BJ (cell line): ENCODE results near the gene COL9A2. TPM values are rescaled to one million over a fixed set of nuclear protein-coding genes. Genes with fewer than 3 reads are reported as not detected.

Experiments
- CTCF ChIA-PET: fragments of 350-600 bp; formaldehyde crosslinking; extraction: SDS; loops from one replicate; lab custom pipeline; 2021; ENCODE audit warnings: antibody characterized with exemption, inconsistent platforms; lab: Yijun Ruan, JAX
- POLR2A ChIA-PET: fragments of 300-600 bp; sonication (Branson Sonifier 250); formaldehyde crosslinking; extraction: SDS; loops from one replicate; lab custom pipeline; 2021; ENCODE audit warnings: antibody characterized with exemption; lab: Charles Lee
- DNase-seq: peaks from one replicate; pipeline ENCODE4 v3.0.0-alpha.2; 2011; ENCODE audit warnings: low read depth
- H3K27me3 ChIP-seq: 2 replicates; pipeline ENCODE4 v1.6.0; 2011; ENCODE audit warnings: low read length; ENCODE audit not compliant: control insufficient read depth, insufficient read depth
- H3K36me3 ChIP-seq: 2 replicates; pipeline ENCODE4 v1.5.1; 2011; ENCODE audit warnings: low read length; ENCODE audit not compliant: control insufficient read depth, insufficient read depth
- H3K4me3 ChIP-seq: 2 replicates; pipeline ENCODE4 v1.5.1; 2011; ENCODE audit warnings: low read depth, mild to moderate bottlenecking, control low read depth, low read length
- CTCF ChIP-seq: IDR thresholded peaks from 2 replicates; pipeline ENCODE4 v1.5.1; 2011; ENCODE audit warnings: low read depth, mild to moderate bottlenecking, control low read depth, inconsistent platforms, low read length, moderate library complexity; ENCODE audit not compliant: insufficient read depth
- polyA plus RNA-seq: library from polyadenylated mRNA; depleted of rRNA; stranded (reverse); fragments of >200 nt; gene quantifications from 2 replicates; pipeline ENCODE4 v1.2.3, GENCODE V29; 2011

The COL9A2 gene
- polyA plus RNA-seq, 1 experiment, result 0.07 TPM

DNA sequence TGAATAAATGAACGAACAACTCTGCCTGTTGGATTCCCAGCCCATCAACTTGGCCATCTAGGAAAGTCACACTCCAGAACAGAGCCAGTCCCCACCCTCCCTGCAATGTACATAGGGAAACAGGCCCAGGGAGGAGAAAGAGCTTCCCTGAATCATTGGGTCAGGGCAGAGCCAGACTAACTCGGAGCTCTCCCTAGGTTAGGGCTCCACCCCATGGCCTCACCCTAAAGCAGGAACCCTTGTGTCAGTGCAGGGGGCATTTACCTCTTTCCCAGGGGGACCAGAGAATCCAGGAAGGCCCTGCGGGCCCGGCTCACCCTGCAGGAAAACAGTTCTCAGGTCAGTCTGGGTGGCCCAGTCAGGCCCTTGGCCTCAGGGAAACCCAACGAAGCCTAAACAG, 11.6 kb downstream of the COL9A2 start:
- ChIA-PET CTCF (interaction anchor here (1.5 to 3.0 kb wide), 3 partner anchors 10 to 152 kb away, joined by 5 to 15 read pairs (median 7); no protein-coding TSS in a partner anchor), POLR2A (no interaction called here)
- no peaks in the 10 kb centered on the region for H3K36me3 ChIP-seq
- H3K4me3 ChIP-seq, result no peak overlapping the region
- no peak for DNase-seq
- H3K27me3 ChIP-seq, result 0 out of 2 replicates have a peak, but pooled peaks cover 1% of the 10 kb centered on the region
- TF ChIP-seq CTCF, result no peak

DNA sequence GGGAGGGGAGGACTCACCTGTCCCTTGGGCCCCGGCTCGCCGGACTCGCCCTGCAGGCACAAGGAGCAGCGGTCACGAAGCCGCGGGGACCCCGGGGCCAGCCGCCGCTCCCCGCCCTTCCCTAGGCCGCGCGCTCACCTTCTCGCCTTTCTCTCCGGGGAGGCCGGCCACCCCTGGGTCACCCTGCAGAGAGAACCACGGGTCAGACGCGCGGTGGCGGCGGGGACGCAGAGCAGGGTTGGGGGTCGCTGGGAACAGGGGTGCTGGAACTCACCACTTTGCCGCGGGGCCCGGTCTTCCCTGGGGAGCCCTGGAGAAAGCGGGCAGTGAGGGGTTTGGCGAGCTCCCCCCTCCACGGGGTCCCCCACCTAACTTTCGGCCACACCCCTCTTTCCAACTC, 13.3 kb downstream of the COL9A2 start:
- ChIA-PET CTCF (interaction anchor here (1.7 kb wide), 1 partner anchor 11 kb away, joined by 8 read pairs; no protein-coding TSS in a partner anchor), POLR2A (no interaction called here)
- Histone ChIP-seq H3K4me3 (no peak overlapping the region), H3K27me3 (peaks cover 1% of the 10 kb centered on the region; the same call in 1 of the 2 replicates), H3K36me3 (no peaks in the 10 kb centered on the region)
- no peak for DNase-seq
- no peak for TF ChIP-seq CTCF

DNA sequence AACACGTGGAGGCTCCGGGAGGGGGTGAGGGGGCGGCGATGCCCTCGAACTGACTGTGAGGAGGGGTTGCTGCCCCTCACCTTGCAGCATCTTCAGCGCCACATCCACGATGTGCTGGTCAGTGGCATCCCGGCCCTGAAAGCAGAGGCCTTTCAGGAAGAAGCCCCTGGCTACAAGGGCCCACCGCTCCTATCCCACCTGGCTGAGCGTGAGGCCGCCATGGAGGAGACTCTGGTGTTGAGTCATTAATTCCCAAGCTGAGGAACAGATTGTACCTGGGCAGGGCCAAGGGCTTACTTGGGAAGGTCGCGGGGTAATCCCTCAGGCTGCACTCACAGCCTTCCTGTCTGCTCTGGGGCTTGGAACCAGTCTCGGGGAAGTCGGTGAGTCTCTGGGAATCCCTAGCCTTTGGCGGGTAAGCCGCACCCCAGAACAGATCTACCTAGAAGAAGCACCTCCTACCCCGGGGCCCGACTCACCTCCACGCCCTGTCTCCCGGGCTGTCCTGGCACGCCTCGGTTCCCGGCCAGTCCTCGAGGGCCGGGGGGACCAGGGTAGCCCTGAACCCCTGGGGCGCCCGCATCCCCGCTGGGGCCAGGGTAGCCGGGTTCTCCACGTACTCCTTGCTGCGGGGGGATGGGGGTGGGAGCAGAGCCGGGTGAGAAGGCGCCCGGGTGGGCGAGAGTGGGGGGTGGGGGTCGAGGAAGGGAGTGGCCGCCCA, 13.9 kb downstream of the COL9A2 start:
- POLR2A ChIA-PET, result no interaction called here
- Histone ChIP-seq H3K4me3 (no peak overlapping the region), H3K27me3 (peaks cover 1% of the 10 kb centered on the region; the same call in 1 of the 2 replicates), H3K36me3 (no peaks in the 10 kb centered on the region)
- TF ChIP-seq CTCF, result no peak
- CTCF ChIA-PET, result interaction anchor here (1.7 kb wide), 1 partner anchor 12 kb away, joined by 8 read pairs; no protein-coding TSS in a partner anchor
- no peak for DNase-seq

- CTCF ChIA-PET, result no interaction called here
- peaks cover 1% of the 10 kb centered on the region; the same call in 1 of the 2 replicates for H3K27me3 ChIP-seq
- no peak overlapping the region for H3K4me3 ChIP-seq
- no peaks in the 10 kb centered on the region for H3K36me3 ChIP-seq
- DNase-seq, result no peak
- no peak for TF ChIP-seq CTCF
- POLR2A ChIA-PET, result no interaction called here
These were observed 14.6 kb downstream of the COL9A2 start for GRCh38 chr1:40302475-40302874.

- ChIA-PET POLR2A (no interaction called here), CTCF (no interaction called here)
- Histone ChIP-seq H3K27me3 (peaks cover 1% of the 10 kb centered on the region; the same call in 1 of the 2 replicates), H3K36me3 (no peaks in the 10 kb centered on the region), H3K4me3 (no peak overlapping the region)
- DNase-seq, result no peak
- no peak for TF ChIP-seq CTCF
These were observed 15.4 kb downstream of the COL9A2 start for GRCh38 chr1:40301541-40302299.
